Ectodermal cell (in vitro differentiated cells): ENCODE results near the gene DMWD.

Source experiments
- H3K27ac ChIP-seq: 2 replicates; pipeline ENCODE4 v1.7.0; 2013; ENCODE audit warnings: mild to moderate bottlenecking, low read depth, low read length; ENCODE audit not compliant: insufficient read depth, poor library complexity, severe bottlenecking
- H3K27me3 ChIP-seq: 2 replicates; pipeline ENCODE4 v1.7.0; 2013; ENCODE audit warnings: mild to moderate bottlenecking, low read length; ENCODE audit not compliant: insufficient read depth, control insufficient read depth, poor library complexity, severe bottlenecking
- H3K36me3 ChIP-seq: one replicate; pipeline ENCODE4 v1.7.0; 2013; ENCODE audit warnings: low read length; ENCODE audit not compliant: control insufficient read depth, insufficient read depth
- H3K4me1 ChIP-seq: one replicate; pipeline ENCODE4 v1.7.0; 2013; ENCODE audit warnings: low read length; ENCODE audit not compliant: control insufficient read depth, insufficient read depth
- H3K4me3 ChIP-seq: 2 replicates; pipeline ENCODE4 v1.7.0; 2013; ENCODE audit warnings: low read depth, low read length, control low read depth; ENCODE audit not compliant: insufficient read depth
- H3K9me3 ChIP-seq: 2 replicates; pipeline ENCODE4 v1.7.0; 2013; ENCODE audit warnings: mild to moderate bottlenecking, low read length, moderate library complexity; ENCODE audit not compliant: control insufficient read depth
- WGBS, 2 experiments: methylation state at CpG; one replicate each; pipeline ENCODE4 v1.1.7; 2013; ENCODE audit warnings: missing lambda C conversion rate in 2 of 2; 5-methylcytosine and 5-hydroxymethylcytosine counted together

Gene DMWD

DNA sequence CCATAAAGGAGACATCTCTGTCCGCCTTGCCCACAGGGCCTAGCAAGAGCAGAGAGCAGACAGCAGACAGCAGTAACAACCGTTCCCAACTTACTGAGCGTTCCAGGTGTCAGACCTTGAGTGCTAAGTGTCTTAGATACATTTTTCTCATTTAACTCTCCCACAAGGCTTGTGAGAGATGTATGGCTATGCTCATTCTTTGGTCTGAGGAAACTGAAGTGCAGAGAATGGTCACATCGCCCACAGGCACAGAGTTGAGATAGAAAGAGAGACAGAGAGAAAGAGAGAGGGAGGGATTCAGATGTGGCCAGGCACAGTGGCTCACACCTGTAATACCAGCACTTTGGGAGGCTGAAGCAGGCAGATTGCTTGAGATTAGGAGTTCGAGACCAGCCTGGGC lies 45.1 kb downstream of the DMWD start:
- H3K9me3 ChIP-seq: no peaks in the 10 kb centered on the region
- no peak overlapping the region for H3K4me3 ChIP-seq
- H3K36me3 ChIP-seq: no peaks in the 10 kb centered on the region
- H3K27me3 ChIP-seq: no peaks in the 10 kb centered on the region
- no peak overlapping the region for H3K27ac ChIP-seq
- no peaks in the 10 kb centered on the region for H3K4me1 ChIP-seq
- 91 to 95% methylated on average over 5 of the region's 5 CpGs for WGBS, 2 experiments

DNA sequence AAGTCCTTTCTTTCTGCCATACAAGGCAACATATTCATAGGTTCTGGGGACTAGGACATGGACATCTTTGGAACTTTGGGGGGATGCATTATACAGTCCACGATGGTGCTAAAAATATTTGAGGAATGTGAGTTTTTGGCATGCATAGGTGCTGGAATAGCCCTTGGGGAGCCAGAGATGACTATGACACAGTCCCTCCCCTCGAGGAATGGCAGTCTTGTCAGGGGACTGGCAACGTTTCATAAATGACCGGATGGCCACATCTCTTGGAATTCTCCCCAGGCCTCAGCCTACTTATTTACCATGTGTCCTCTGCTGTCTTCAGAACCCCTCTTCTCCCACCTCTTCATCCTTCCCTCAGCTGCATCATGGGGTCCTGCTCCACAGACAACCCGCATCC lies 45.8 kb downstream of the DMWD start:
- no peaks in the 10 kb centered on the region for H3K9me3 ChIP-seq

DNA sequence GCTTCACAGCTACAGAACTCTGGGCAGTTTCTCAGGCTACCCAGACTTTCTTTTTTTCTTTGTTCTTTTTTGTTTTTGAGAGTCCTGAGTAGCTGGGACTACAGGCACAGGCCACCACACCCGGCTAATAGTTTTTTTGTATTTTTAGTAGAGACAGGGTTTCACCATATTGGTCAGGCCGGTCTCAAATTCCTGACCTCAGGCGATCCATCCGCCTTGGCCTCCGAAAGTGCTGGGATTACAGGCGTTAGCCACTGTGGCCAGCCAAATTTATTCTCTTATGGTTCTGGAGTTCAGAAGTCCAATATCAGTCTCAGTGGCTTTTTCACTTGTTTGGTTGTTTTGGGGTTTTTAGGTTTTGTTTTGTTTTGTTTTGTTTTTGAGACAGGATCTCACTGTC lies 47.0 kb downstream of the DMWD start:
- WGBS, 2 experiments: 90 to 94% methylated on average over 6 of the region's 6 CpGs

More for the DNA sequence above, 45.8 kb downstream of the DMWD start:
- H3K27me3 ChIP-seq: no peaks in the 10 kb centered on the region
- no peaks in the 10 kb centered on the region for H3K36me3 ChIP-seq
- WGBS, 2 experiments: 91 to 93% methylated on average over 5 of the region's 5 CpGs
- H3K27ac ChIP-seq: no peak overlapping the region
- H3K4me3 ChIP-seq: no peak overlapping the region
- H3K4me1 ChIP-seq: no peaks in the 10 kb centered on the region

DNA sequence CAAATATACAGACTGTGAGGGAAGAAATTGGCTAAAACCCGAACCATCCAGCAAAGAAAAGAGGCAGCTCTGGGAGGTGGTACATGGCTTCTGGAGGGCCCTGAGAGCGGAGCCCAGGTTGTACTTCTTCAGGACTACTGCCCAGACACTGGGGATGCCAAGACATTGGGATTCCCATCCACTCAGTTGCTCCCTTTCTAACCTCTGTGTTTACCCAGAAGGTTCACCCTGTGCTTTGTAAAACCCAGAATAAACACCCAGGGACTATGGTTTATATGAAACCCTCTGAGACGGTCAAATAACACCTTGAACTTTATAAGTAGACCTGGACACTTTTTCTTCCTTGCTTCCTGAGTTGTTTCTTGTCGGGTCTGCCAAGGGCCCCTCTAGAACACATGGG lies 49.7 kb downstream of the DMWD start:
- Histone ChIP-seq H3K4me1 (no peaks in the 10 kb centered on the region), H3K4me3 (no peak overlapping the region), H3K27ac (no peak overlapping the region), H3K27me3 (no peaks in the 10 kb centered on the region), H3K36me3 (no peaks in the 10 kb centered on the region), H3K9me3 (no peaks in the 10 kb centered on the region)
- WGBS, 2 experiments: 84 to 85% methylated on average over 3 of the region's 4 CpGs

More for the DNA sequence above, 47.0 kb downstream of the DMWD start:
- no peak overlapping the region for H3K4me3 ChIP-seq
- H3K9me3 ChIP-seq: no peaks in the 10 kb centered on the region
- no peaks in the 10 kb centered on the region for H3K27me3 ChIP-seq
- H3K27ac ChIP-seq: no peak overlapping the region
- H3K36me3 ChIP-seq: no peaks in the 10 kb centered on the region
- no peaks in the 10 kb centered on the region for H3K4me1 ChIP-seq

DNA sequence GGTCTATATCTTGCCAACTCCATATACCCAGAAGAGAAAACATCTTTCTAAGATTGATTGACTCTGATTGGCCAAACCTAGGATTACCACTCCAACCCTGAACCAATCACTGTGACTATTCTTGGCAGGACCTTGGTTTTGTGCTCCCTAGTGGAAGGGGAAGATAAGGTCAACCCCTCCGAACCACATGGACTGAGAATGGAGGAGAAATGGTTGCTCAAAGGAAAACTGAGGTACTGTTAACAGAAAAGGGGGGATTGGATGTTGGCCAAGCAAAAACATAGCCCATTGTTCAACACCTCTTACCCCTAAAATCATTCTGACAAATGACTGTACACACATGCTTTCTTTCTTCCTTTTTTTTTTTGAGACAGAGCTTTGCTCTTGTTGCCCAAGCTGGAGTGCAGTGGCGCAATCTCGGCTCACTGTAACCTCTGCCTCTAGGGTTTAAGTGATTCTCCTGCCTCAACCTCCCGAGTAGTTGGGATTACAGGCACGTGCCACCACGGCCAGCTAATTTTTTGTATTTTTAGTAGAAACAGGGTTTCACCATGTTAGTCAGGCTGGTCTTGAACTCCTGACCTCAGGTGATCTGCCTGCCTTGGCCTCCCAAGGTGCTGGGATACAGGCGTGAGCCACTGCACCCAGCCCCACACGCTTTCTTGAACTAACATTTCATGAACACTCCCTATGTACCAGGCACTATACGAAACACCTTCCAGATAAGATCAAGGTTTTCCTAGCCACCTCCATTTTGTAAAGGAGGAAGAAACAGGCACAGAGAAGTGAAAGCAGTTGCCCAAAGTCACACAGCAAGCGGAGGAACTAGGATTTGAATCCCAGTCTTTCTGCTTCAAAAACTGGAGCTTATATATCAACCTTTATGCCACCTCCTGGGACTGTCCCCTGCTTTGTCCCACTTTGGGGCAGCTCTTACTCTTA lies 52.9 kb downstream of the DMWD start:
- H3K4me1 ChIP-seq: no peaks in the 10 kb centered on the region
- no peak overlapping the region for H3K4me3 ChIP-seq
- no peaks in the 10 kb centered on the region for H3K9me3 ChIP-seq
- H3K27me3 ChIP-seq: no peaks in the 10 kb centered on the region
- no peaks in the 10 kb centered on the region for H3K36me3 ChIP-seq
- 92 to 94% methylated on average over 10 of the region's 10 CpGs for WGBS, 2 experiments
- no peak overlapping the region for H3K27ac ChIP-seq

DNA sequence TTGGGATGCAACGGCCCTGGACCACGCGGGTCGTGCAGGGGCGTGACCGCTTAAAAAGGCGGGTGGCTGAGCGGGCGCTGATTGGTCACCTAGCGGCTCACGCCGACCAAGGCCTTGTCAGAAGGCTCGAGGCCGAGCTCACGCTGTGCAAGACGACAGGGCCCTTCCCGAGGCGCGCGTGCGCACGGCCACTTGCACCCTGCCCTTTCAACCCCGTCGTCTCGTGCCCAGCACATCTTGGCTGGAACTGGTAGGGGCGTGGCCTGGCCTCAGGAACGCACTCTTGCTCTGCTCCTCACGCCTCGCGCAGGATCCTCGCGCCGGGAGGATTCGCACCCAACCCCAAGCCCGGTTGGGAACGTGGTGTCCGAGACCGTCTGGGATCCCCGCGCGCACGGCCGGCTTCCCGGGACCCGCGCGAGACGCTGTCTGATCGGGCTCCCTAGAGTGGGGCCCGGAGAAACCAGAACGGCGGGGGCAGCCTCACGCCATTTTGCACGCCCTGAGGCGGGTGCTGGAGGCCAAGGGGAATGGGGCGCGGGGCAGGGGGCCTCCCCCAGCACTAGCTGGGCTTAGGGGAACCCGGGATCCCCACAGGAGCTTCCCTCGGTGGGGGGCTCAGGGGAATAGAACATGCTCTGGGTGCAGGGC lies 59.4 kb downstream of the DMWD start, which contains the start of gene MEIOSIN:
Gene MEIOSIN (plus strand): TSS at position 280 of the 651 bp plus-strand sequence. CDS start 1,938 bp downstream, outside the sequence.
- peaks cover 4% of the 10 kb centered on the region for H3K4me1 ChIP-seq
- no peak within 1 kb of the TSS for H3K27ac ChIP-seq
- H3K4me3 ChIP-seq: no peak within 1 kb of the TSS
- no peaks in the 10 kb centered on the region for H3K27me3 ChIP-seq
- no peaks in the 10 kb centered on the region for H3K9me3 ChIP-seq
- H3K36me3 ChIP-seq: no peaks in the 10 kb centered on the region
- WGBS, 2 experiments: 96% methylated on average over 59 of the region's 59 CpGs
